Vagina (tissue), 2 donors: ENCODE results near the gene SPATA21. TPM values are rescaled to one million over a fixed set of nuclear protein-coding genes. Genes with fewer than 3 reads are reported as not detected.

Experiments
- DNase-seq, 2 donors: peaks; one replicate each; pipeline ENCODE4 v3.0.0-alpha.2; 2017; ENCODE audit errors: extremely low spot score in 2 of 2
- H3K27ac ChIP-seq: fragments of 200-600 bp; sonication (generic); one replicate; pipeline ENCODE4 v1.5.1; 2019
- H3K27me3 ChIP-seq: fragments of 200-600 bp; sonication (generic); one replicate; pipeline ENCODE4 v1.5.1; 2019
- H3K36me3 ChIP-seq, 2 donors: fragments of 200-600 bp; sonication (generic); one replicate each; pipeline ENCODE4 v1.5.1; 2017 to 2019
- H3K4me1 ChIP-seq: fragments of 200-600 bp; sonication (generic); one replicate; pipeline ENCODE4 v1.5.1; 2019
- H3K4me3 ChIP-seq, 2 donors: fragments of 200-600 bp; sonication (generic); 1 replicate in 1 of 2; 2 replicates in 1 of 2; pipeline ENCODE4 v1.5.1; 2016 to 2019
- H3K9me3 ChIP-seq: fragments of 200-600 bp; sonication (generic); one replicate; pipeline ENCODE4 v1.5.1; 2019
- POLR2A ChIP-seq, 2 donors: fragments of 450-650 bp; IDR thresholded peaks; one replicate each; pipeline ENCODE4 v1.6.1; 2017; ENCODE audit warnings: antibody characterized with exemption in 2 of 2, mild to moderate bottlenecking in 2 of 2, moderate library complexity in 2 of 2
- POLR2AphosphoS5 ChIP-seq, 2 donors: sonication (generic); formaldehyde crosslinking; IDR thresholded peaks; one replicate each; pipeline ENCODE4 v1.9.0; 2017; ENCODE audit warnings: antibody characterized with exemption in 2 of 2, mild to moderate bottlenecking in 2 of 2, low read depth in 1 of 2; ENCODE audit not compliant: insufficient read depth in 1 of 2
- intact Hi-C: fragments of 100-400 bp; cut with DNase I; formaldehyde crosslinking; loops from one replicate; pipeline ENCODE4 v1.15.1; 2023
- total RNA-seq: library from RNA; depleted of rRNA; stranded (reverse); fragments of >200 nt; gene quantifications from one replicate; pipeline ENCODE4 v1.2.3, GENCODE V29; 2016
- TF ChIP-seq, protein P1 (sequence below), 3 experiments: fragments of 450-650 bp in 2 of 3; fragments of 200-600 bp in 1 of 3; sonication (generic) in 1 of 3; IDR thresholded peaks; one replicate each; pipeline ENCODE4 v1.5.1; 2017 to 2019; ENCODE audit warnings: antibody characterized with exemption in 3 of 3, mild to moderate bottlenecking in 2 of 3, moderate library complexity in 2 of 3

SPATA21 gene
- total RNA-seq, 1 donor from 2014 or later, result not detected

DNA sequence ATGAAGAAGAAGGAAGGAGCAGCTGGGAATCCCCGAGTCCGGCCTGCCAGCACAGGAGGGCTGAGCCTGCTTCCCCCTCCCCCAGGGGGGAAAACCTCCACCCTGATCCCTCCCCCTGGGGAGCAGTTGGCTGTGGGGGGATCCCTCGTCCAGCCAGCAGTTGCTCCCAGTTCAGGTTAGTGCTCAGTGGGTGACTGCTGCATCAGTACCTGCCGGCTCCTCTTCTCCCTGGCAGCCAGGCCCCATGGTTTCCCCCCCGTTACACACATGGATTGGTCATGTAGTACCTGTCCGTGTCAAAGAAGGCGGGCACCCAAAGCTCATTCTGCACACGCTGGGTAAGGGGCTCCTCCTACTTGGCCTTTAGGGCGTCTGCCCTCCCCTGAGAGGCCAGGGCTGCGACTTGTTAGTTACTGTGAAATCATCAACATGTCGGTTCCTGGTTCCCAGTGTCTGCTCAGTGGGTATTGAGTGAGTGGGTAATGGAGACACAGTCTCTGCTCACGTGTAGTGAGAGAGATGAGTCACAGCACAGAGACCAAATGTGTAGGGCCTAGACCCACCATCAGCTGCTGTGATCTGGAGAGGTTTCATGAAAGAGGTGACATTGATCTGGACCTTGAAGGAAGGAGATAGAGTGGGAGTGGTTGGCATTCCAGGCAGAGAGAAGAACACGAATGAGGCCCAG, 14.8 kb upstream of the SPATA21 start:
- no peaks in the 10 kb centered on the region for H3K27me3 ChIP-seq
- H3K4me3 ChIP-seq, result no peak overlapping the region
- no peak overlapping the region for H3K27ac ChIP-seq
- H3K9me3 ChIP-seq, result no peaks in the 10 kb centered on the region
- TF ChIP-seq, protein P1, sequence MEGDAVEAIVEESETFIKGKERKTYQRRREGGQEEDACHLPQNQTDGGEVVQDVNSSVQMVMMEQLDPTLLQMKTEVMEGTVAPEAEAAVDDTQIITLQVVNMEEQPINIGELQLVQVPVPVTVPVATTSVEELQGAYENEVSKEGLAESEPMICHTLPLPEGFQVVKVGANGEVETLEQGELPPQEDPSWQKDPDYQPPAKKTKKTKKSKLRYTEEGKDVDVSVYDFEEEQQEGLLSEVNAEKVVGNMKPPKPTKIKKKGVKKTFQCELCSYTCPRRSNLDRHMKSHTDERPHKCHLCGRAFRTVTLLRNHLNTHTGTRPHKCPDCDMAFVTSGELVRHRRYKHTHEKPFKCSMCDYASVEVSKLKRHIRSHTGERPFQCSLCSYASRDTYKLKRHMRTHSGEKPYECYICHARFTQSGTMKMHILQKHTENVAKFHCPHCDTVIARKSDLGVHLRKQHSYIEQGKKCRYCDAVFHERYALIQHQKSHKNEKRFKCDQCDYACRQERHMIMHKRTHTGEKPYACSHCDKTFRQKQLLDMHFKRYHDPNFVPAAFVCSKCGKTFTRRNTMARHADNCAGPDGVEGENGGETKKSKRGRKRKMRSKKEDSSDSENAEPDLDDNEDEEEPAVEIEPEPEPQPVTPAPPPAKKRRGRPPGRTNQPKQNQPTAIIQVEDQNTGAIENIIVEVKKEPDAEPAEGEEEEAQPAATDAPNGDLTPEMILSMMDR (IDR thresholded peaks at IDR 0.05), result no peak
- no peak for TF ChIP-seq POLR2AphosphoS5 (IDR thresholded peaks at IDR 0.05; ENCODE audit: insufficient read depth in 1 of 2, low read depth in 1 of 2)
- TF ChIP-seq POLR2A (IDR thresholded peaks at IDR 0.05), result no peak
- DNase-seq, result no peak
- intact Hi-C loops, result no loop called here
- peaks cover 0 to 89% of the 10 kb centered on the region in 2 donors for H3K36me3 ChIP-seq
- peaks cover 7% of the 10 kb centered on the region for H3K4me1 ChIP-seq

DNA sequence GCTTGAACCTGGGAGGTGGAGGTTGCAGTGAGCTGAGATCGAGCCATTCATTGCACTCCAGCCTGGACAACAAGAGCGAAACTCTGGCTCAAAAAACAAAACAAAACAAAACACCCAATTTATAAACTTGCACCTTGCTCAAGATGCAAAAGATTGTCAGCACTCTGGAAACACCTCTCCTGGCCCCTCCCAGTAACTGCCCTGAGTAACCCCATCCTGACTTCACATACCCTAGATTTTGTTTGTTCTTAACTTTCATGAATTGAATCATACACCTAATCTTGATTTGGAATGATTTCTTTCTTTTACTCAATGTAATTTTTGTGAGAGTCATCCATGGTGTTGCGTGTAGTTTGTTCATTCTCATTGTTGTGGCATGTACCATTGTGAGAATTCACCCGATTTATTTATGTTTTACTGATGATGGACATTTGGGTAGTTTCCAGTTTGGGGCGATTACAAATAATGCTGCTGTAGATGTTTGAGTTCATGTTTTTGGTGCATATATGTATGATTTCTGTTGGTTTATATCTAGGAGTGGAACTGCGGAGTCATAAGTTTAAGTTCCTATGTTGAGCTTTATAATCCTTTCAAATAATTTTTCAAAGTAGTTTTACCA, 13.7 kb upstream of the SPATA21 start:
- peaks cover 0 to 86% of the 10 kb centered on the region in 2 donors for H3K36me3 ChIP-seq
- H3K27me3 ChIP-seq, result no peaks in the 10 kb centered on the region
- TF ChIP-seq POLR2A (IDR thresholded peaks at IDR 0.05) (no peak), POLR2AphosphoS5 (IDR thresholded peaks at IDR 0.05; ENCODE audit: insufficient read depth in 1 of 2, low read depth in 1 of 2) (no peak)
- TF ChIP-seq, protein P1 (IDR thresholded peaks at IDR 0.05), result no peak
- no peak overlapping the region for H3K4me3 ChIP-seq
- peaks cover 7% of the 10 kb centered on the region for H3K4me1 ChIP-seq
- no peaks in the 10 kb centered on the region for H3K9me3 ChIP-seq
- no peak for DNase-seq
- H3K27ac ChIP-seq, result no peak overlapping the region
- intact Hi-C loops, result no loop called here

DNA sequence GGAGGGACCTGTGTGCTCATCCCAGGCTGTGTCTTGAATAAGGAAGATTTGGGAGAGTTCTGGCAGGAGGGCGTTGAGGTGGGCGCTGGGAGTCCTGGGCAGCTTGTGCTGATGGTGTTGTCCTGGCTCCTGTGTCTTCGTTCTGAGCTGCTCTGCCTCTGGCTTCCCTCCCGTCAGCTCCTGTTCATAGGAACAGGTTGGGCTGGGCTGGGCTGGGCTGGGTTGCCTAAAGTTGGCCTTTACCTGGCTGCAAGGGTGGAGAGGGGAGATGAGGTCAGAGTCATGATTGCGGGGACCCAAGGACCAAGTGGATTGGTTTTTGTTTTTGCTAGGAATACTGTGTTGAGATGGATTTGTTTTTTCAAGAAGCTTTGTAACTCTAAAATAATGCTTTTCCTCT, 12.4 kb upstream of the SPATA21 start:
- H3K36me3 ChIP-seq, result peaks cover 0 to 85% of the 10 kb centered on the region in 2 donors
- H3K4me1 ChIP-seq, result peaks cover 7% of the 10 kb centered on the region
- H3K27me3 ChIP-seq, result no peaks in the 10 kb centered on the region
- intact Hi-C loops, result no loop called here
- H3K9me3 ChIP-seq, result no peaks in the 10 kb centered on the region
- no peak for DNase-seq
- no peak overlapping the region for H3K4me3 ChIP-seq
- TF ChIP-seq POLR2AphosphoS5 (IDR thresholded peaks at IDR 0.05; ENCODE audit: insufficient read depth in 1 of 2, low read depth in 1 of 2), result no peak
- no peak for TF ChIP-seq POLR2A (IDR thresholded peaks at IDR 0.05)
- TF ChIP-seq, protein P1 (IDR thresholded peaks at IDR 0.05), result no peak
- no peak overlapping the region for H3K27ac ChIP-seq

DNA sequence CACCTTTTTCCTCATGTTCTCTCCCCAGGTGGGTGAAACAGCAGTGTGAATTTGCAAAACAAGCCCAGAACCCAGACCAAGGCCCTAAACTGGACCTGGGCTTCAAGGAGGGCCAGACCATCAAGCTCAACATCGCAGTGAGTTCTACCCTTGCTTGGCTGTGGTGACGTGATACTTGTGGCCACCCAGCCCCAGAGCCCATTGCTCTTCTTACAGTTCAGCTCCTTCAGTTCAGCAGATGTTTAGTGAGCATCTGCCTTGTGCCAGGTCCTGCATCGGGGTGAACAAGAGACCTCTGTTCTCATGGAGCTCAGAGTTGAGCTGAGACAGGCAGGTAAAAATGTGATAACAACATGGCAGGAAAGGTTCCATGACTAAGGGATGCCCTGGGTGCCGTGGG, 11.8 kb upstream of the SPATA21 start:
- H3K4me1 ChIP-seq, result peaks cover 10% of the 10 kb centered on the region
- no peak overlapping the region for H3K4me3 ChIP-seq
- H3K27me3 ChIP-seq, result no peaks in the 10 kb centered on the region
- H3K27ac ChIP-seq, result no peak overlapping the region
- intact Hi-C loops, result no loop called here
- H3K36me3 ChIP-seq, result peaks cover 0 to 85% of the 10 kb centered on the region in 2 donors
- no peaks in the 10 kb centered on the region for H3K9me3 ChIP-seq
- no peak for DNase-seq
- TF ChIP-seq, protein P1 (IDR thresholded peaks at IDR 0.05), result no peak
- TF ChIP-seq POLR2AphosphoS5 (IDR thresholded peaks at IDR 0.05; ENCODE audit: insufficient read depth in 1 of 2, low read depth in 1 of 2) (no peak), POLR2A (IDR thresholded peaks at IDR 0.05) (no peak)

DNA sequence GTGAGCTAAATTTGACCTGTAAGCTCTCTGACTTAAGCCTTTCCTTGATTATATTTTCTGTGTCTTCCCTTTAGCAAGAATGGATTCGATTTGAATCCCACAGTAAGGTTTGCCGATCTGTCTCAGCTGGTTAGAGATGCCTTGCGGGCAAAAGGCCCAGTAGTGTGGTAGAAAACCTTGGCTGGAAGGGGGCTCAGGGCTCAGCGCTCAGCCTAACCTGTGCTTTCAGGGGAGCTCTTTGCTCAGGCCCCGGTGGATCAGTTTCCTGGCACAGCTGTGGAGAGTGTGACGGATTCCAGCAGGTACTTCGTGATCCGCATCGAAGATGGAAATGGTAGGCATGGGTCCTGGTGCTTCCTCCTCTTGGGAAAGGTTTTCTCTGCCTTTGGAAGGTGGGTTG, 10.4 kb upstream of the SPATA21 start:
- DNase-seq, result no peak
- Histone ChIP-seq H3K27me3 (no peaks in the 10 kb centered on the region), H3K4me1 (peaks cover 24% of the 10 kb centered on the region), H3K27ac (no peak overlapping the region), H3K4me3 (no peak overlapping the region), H3K36me3 (peaks cover 0 to 77% of the 10 kb centered on the region in 2 donors), H3K9me3 (no peaks in the 10 kb centered on the region)
- intact Hi-C loops, result no loop called here
- TF ChIP-seq POLR2A (IDR thresholded peaks at IDR 0.05), result no peak
- TF ChIP-seq POLR2AphosphoS5 (IDR thresholded peaks at IDR 0.05; ENCODE audit: insufficient read depth in 1 of 2, low read depth in 1 of 2), result no peak
- TF ChIP-seq, protein P1 (IDR thresholded peaks at IDR 0.05), result no peak
